Ascending aorta (tissue), 2 donors: ENCODE data around the gene SEPTIN3. TPM values are rescaled to one million over a fixed set of nuclear protein-coding genes. Genes with fewer than 3 reads are reported as not detected.

ENCODE experiments used
- DNase-seq, 2 donors: peaks; one replicate each; pipeline ENCODE4 v3.0.0-alpha.2; 2019; ENCODE audit warnings: low spot score in 2 of 2
- H3K27ac ChIP-seq, 2 donors: fragments of 200-600 bp; sonication (generic); one replicate each; pipeline ENCODE4 v1.5.1; 2016 to 2017; ENCODE audit warnings: mild to moderate bottlenecking in 1 of 2
- H3K27me3 ChIP-seq: fragments of 200-600 bp; sonication (generic); one replicate; pipeline ENCODE4 v1.5.1; 2017
- H3K36me3 ChIP-seq, 2 donors: fragments of 200-600 bp; sonication (generic); one replicate each; pipeline ENCODE4 v1.5.1; 2016
- H3K4me1 ChIP-seq, 2 donors: fragments of 200-600 bp; sonication (generic); one replicate each; pipeline ENCODE4 v1.5.1; 2016 to 2017; ENCODE audit warnings: mild to moderate bottlenecking in 1 of 2
- H3K4me3 ChIP-seq, 2 donors: fragments of 200-600 bp; sonication (generic); one replicate each; pipeline ENCODE4 v1.5.1; 2016 to 2017; ENCODE audit warnings: mild to moderate bottlenecking in 1 of 2
- H3K9me3 ChIP-seq, 2 donors: fragments of 200-600 bp; sonication (generic); one replicate each; pipeline ENCODE4 v1.5.1; 2016
- intact Hi-C: fragments of 100-400 bp; cut with DNase I; formaldehyde crosslinking; loops from one replicate; pipeline ENCODE4 v1.15.1; 2023
- total RNA-seq: library from RNA; depleted of rRNA; stranded (reverse); fragments of >200 nt; gene quantifications from one replicate; pipeline ENCODE4 v1.1.0, GENCODE V29; 2016
- TF ChIP-seq, protein P1 (sequence below), 3 experiments: fragments of 200-600 bp in 2 of 3; fragments of 450-650 bp in 1 of 3; sonication (generic) in 2 of 3; IDR thresholded peaks; one replicate each; pipeline ENCODE4 v1.5.1; 2016 to 2019; ENCODE audit warnings: antibody characterized with exemption in 3 of 3, mild to moderate bottlenecking in 1 of 3, moderate library complexity in 1 of 3

Gene SEPTIN3
- total RNA-seq, 1 donor from 2014 or later: not detected

DNA sequence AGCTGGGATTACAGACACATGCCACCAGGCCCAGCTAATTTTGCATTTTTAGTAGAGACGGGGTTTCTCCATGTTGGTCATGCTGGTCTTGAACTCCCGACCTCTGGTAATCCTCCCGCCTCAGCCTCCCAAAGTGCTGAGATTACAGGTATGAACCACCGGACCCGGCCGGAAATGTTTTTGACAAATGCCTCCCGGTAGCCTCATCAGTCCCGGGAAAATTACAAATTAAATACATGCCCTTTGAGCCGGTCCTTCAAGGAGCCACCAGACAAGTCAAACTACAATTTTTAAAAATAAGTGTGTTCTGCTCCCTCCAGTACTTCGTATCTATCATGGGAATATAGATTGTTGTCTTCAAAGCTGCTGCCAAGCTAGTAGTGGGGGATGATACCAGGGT is 46.9 kb downstream of the SEPTIN3 start:
- Histone ChIP-seq H3K4me3 (no peak overlapping the region), H3K27ac (no peak overlapping the region), H3K9me3 (peaks cover 0 to 7% of the 10 kb centered on the region in 2 donors), H3K4me1 (no peaks in the 10 kb centered on the region), H3K36me3 (no peaks in the 10 kb centered on the region), H3K27me3 (no peaks in the 10 kb centered on the region)
- no peak for DNase-seq
- intact Hi-C loops: no loop called here
- TF ChIP-seq, protein P1, sequence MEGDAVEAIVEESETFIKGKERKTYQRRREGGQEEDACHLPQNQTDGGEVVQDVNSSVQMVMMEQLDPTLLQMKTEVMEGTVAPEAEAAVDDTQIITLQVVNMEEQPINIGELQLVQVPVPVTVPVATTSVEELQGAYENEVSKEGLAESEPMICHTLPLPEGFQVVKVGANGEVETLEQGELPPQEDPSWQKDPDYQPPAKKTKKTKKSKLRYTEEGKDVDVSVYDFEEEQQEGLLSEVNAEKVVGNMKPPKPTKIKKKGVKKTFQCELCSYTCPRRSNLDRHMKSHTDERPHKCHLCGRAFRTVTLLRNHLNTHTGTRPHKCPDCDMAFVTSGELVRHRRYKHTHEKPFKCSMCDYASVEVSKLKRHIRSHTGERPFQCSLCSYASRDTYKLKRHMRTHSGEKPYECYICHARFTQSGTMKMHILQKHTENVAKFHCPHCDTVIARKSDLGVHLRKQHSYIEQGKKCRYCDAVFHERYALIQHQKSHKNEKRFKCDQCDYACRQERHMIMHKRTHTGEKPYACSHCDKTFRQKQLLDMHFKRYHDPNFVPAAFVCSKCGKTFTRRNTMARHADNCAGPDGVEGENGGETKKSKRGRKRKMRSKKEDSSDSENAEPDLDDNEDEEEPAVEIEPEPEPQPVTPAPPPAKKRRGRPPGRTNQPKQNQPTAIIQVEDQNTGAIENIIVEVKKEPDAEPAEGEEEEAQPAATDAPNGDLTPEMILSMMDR (IDR thresholded peaks at IDR 0.05): no peak

DNA sequence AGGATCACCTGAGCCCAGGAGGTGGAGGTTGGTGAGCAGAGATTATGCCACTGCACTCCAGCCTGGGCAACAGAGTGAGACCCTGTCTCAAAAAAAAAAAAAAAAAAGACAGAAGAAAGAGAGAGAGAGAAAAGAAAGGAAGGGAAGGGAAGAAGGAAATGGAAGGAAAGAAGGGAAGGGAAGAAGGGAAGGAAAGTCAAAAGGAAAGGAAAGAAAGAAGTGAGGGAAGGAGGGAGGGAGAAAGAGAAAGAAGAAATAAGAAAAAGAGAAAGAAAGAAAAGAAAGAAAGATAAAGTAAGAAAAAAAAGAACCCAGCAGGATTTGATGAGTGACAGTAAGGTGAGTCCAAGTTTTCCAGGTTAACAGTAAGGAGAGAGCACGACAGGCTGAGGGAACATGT is 49.0 kb downstream of the SEPTIN3 start:
- TF ChIP-seq, protein P1 (IDR thresholded peaks at IDR 0.05): no peak
- Histone ChIP-seq H3K36me3 (no peaks in the 10 kb centered on the region), H3K9me3 (no peaks in the 10 kb centered on the region), H3K4me1 (no peaks in the 10 kb centered on the region), H3K27me3 (no peaks in the 10 kb centered on the region), H3K4me3 (no peak overlapping the region), H3K27ac (no peak overlapping the region)
- intact Hi-C loops: no loop called here
- DNase-seq: no peak

Other genes starting within 250 kb of the SEPTIN3 start
- 6.4 TPM for gene CCDC134, start 168.8 kb upstream of the SEPTIN3 start, total RNA-seq
- 46.1 TPM for gene SREBF2, start 136.3 kb upstream of the SEPTIN3 start, total RNA-seq
- gene SHISA8, start 54.4 kb upstream of the SEPTIN3 start, total RNA-seq: not detected
- not detected for gene TNFRSF13C, start 42.6 kb upstream of the SEPTIN3 start, total RNA-seq
- gene CENPM, start 22.3 kb upstream of the SEPTIN3 start, total RNA-seq: not detected
- gene WBP2NL, start 29.3 kb downstream of the SEPTIN3 start, total RNA-seq: not detected
- 52.3 TPM for gene NAGA, start 101.4 kb downstream of the SEPTIN3 start, total RNA-seq
- 41.5 TPM for gene PHETA2, start 104.8 kb downstream of the SEPTIN3 start, total RNA-seq
- 1.3 TPM for gene SMDT1, start 110.3 kb downstream of the SEPTIN3 start, total RNA-seq
- 23.9 TPM for gene NDUFA6, start 121.3 kb downstream of the SEPTIN3 start, total RNA-seq
- 0.53 TPM for gene CYP2D6, start 161.4 kb downstream of the SEPTIN3 start, total RNA-seq